HG03558 (cell line): ENCODE results near the gene KEAP1.
A peak's percentile ranks its signal among the peaks of the same experiment; 100 is the strongest.

Experiments
- ATAC-seq: cut with Tn5 transposase; IDR thresholded peaks from one replicate; pipeline ENCODE4 v1.9.1; 2021; ENCODE audit warnings: moderate number of reproducible peaks; ENCODE audit not compliant: unreplicated experiment; ENCODE audit errors: extremely low read depth

KEAP1 gene

GRCh38 chr19:10525636-10526035, 22.5 kb upstream of the KEAP1 start:
- no peak for ATAC-seq

- no peak for ATAC-seq
Measured at GRCh38 chr19:10523135-10523636, 20.0 kb upstream of the KEAP1 start.

- no peak for ATAC-seq
Measured at GRCh38 chr19:10521461-10522171, 18.5 kb upstream of the KEAP1 start.

- ATAC-seq: no peak
Measured at GRCh38 chr19:10520652-10521318, 17.6 kb upstream of the KEAP1 start.

GRCh38 chr19:10519421-10519820, 16.3 kb upstream of the KEAP1 start:
- ATAC-seq: no peak

- ATAC-seq: no peak
Measured at GRCh38 chr19:10518444-10519361, 15.5 kb upstream of the KEAP1 start.

- ATAC-seq: no peak
Measured at GRCh38 chr19:10517760-10518443, 14.7 kb upstream of the KEAP1 start.

GRCh38 chr19:10517361-10517759, 14.2 kb upstream of the KEAP1 start, which contains the start of gene S1PR5:
TSS of gene S1PR5 (minus strand) at chr19:10517447. CDS start at chr19:10515011, 2,436 bp downstream.
- ATAC-seq: no peak

- no peak for ATAC-seq
Measured at GRCh38 chr19:10516671-10517286, 13.6 kb upstream of the KEAP1 start.

GRCh38 chr19:10516064-10516385, 12.9 kb upstream of the KEAP1 start:
- ATAC-seq: no peak

- ATAC-seq: no peak
Measured at GRCh38 chr19:10514211-10515145, 11.3 kb upstream of the KEAP1 start.

- no peak for ATAC-seq
Measured at GRCh38 chr19:10513223-10513622, 10.1 kb upstream of the KEAP1 start.

- no peak for ATAC-seq
Measured at GRCh38 chr19:10510301-10510802, 7.2 kb upstream of the KEAP1 start.

GRCh38 chr19:10508707-10509106, 5.6 kb upstream of the KEAP1 start:
- no peak for ATAC-seq

- no peak for ATAC-seq
Measured at GRCh38 chr19:10508036-10508435, 4.9 kb upstream of the KEAP1 start.

- ATAC-seq: no peak
Measured at GRCh38 chr19:10505583-10506229, 2.5 kb upstream of the KEAP1 start.

GRCh38 chr19:10502524-10503001, 593 bp downstream of the KEAP1 start:
- peak; percentile 47 for ATAC-seq

GRCh38 chr19:10501971-10502523, 1.1 kb downstream of the KEAP1 start:
- peak; percentile 13 for ATAC-seq
